SH-SY5Y (cell line): ENCODE measurements around the gene OS9.

ENCODE experiments used
- GATA2 ChIP-seq: IDR thresholded peaks from 2 replicates; pipeline ENCODE4 v1.6.1; 2011; ENCODE audit warnings: mild to moderate bottlenecking, low read depth, low read length
- GATA3 ChIP-seq: IDR thresholded peaks from 2 replicates; pipeline ENCODE4 v1.6.1; 2011; ENCODE audit warnings: low read depth, mild to moderate bottlenecking, low read length, moderate library complexity

DNA sequence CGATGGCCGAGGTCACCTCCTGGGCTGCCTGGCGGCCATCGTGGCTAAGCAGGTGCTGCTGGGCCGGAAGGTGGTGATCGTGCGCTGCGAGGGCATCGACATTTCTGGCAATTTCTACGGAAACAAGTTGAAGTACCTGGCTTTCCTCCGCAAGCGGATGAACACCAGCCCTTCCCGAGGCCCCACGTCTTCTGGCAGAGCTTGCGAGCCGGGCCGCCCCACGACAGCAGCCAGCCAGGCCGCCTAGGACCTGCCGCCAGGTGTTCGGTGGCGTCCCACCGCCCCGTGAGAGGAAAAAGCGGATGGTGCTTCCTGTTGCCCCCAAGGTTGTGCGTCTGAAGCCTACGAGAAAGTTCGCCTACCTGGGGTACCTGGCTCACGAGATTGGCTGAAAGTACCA lies 19.2 kb upstream of the OS9 start:
- TF ChIP-seq GATA2 (no peak), GATA3 (no peak)
